ENCODE results near the gene SLC22A1.

The SLC22A1 gene

DNA sequence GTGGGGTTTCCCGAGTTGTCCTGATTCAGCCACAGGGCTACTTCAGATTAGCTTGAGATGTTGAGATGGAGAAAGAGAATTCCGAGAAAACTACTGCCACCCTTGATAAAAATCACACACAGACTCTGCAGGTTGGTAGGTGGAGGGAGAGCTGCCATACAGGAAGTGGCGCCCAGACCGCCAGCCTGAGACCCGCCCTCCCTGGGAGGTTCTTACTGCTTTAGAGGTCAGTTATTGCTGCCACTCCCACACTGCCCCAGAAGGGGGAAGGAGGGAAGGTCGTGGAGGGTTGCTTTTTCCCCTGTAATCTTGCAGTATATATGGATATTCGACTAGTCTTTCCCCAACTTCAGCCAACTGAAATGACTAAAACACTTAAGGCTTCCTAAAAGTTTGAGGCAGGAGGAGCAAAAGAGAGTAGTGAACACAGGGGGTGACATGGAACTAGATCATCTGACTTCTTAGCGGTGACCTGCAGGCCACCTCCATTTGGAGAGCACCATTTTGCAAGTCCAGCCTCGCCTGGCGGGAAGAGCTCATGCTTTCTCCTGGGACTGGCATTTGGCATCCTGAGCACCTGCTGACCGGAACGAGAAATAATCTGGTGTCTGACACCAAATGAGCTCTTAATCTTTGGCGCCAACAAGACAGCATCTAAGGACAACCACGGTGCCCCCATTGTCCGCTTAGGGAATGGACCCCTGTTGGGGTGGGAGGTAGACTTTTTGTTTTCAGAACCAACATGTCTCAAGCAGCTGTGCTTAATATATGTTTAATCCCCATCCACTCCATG is 35.7 kb upstream of the SLC22A1 start:
- Histone ChIP-seq H3K9ac (no peak overlapping the region), H3K79me2 (ENCODE audit: insufficient read depth, low read depth) (no peaks in the 10 kb centered on the region), H3K4me3 (IDR thresholded peaks at IDR 0.05; ENCODE audit: insufficient read depth, low read depth, low read length) (no peak overlapping the region), H2AFZ (ENCODE audit: low read depth) (no peak overlapping the region), H3K4me2 (no peak overlapping the region), H3K4me1 (ENCODE audit: low read depth, poor library complexity, severe bottlenecking) (peaks cover 10% of the 10 kb centered on the region), H3K27me3 (ENCODE audit: insufficient read depth, low read depth) (no peaks in the 10 kb centered on the region), H4K20me1 (ENCODE audit: insufficient read depth) (no peaks in the 10 kb centered on the region), H3K27ac (no peak overlapping the region), H3K36me3 (ENCODE audit: insufficient read depth) (peaks cover 9% of the 10 kb centered on the region; the same call in 1 of the 2 replicates)
- TF ChIP-seq, protein P1, sequence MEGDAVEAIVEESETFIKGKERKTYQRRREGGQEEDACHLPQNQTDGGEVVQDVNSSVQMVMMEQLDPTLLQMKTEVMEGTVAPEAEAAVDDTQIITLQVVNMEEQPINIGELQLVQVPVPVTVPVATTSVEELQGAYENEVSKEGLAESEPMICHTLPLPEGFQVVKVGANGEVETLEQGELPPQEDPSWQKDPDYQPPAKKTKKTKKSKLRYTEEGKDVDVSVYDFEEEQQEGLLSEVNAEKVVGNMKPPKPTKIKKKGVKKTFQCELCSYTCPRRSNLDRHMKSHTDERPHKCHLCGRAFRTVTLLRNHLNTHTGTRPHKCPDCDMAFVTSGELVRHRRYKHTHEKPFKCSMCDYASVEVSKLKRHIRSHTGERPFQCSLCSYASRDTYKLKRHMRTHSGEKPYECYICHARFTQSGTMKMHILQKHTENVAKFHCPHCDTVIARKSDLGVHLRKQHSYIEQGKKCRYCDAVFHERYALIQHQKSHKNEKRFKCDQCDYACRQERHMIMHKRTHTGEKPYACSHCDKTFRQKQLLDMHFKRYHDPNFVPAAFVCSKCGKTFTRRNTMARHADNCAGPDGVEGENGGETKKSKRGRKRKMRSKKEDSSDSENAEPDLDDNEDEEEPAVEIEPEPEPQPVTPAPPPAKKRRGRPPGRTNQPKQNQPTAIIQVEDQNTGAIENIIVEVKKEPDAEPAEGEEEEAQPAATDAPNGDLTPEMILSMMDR (conservative IDR thresholded peaks at IDR 0.05; ENCODE audit: low read depth, low read length) = no peak

DNA sequence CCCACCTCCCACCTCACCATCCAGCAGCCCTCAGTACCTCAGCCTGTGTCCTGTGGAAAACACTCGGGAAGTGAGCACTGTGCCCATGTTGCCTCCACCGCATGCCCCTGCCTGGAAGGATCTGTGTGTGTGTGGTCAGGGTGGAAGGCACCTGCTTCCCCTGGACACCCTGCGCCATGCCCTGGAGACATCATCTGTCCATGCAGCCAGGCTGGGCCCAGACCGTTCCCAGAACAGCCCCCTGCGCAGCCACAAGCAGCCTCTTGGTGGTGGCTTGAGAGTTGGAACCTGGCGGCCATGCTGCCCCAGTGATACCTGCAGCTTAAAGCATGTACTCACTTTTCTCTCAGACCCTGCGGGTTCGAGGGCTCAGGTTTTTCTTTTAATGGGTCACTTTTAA is 34.9 kb upstream of the SLC22A1 start:
- TF ChIP-seq, protein P1 (conservative IDR thresholded peaks at IDR 0.05; ENCODE audit: low read depth, low read length) = no peak
- Histone ChIP-seq H3K4me1 (ENCODE audit: low read depth, poor library complexity, severe bottlenecking) (peaks cover 10% of the 10 kb centered on the region), H4K20me1 (ENCODE audit: insufficient read depth) (no peaks in the 10 kb centered on the region), H3K36me3 (ENCODE audit: insufficient read depth) (peaks cover 9% of the 10 kb centered on the region; the same call in 1 of the 2 replicates), H2AFZ (ENCODE audit: low read depth) (no peak overlapping the region), H3K27ac (no peak overlapping the region), H3K27me3 (ENCODE audit: insufficient read depth, low read depth) (no peaks in the 10 kb centered on the region), H3K4me2 (no peak overlapping the region), H3K79me2 (ENCODE audit: insufficient read depth, low read depth) (no peaks in the 10 kb centered on the region), H3K9ac (no peak overlapping the region), H3K4me3 (IDR thresholded peaks at IDR 0.05; ENCODE audit: insufficient read depth, low read depth, low read length) (no peak overlapping the region)

DNA sequence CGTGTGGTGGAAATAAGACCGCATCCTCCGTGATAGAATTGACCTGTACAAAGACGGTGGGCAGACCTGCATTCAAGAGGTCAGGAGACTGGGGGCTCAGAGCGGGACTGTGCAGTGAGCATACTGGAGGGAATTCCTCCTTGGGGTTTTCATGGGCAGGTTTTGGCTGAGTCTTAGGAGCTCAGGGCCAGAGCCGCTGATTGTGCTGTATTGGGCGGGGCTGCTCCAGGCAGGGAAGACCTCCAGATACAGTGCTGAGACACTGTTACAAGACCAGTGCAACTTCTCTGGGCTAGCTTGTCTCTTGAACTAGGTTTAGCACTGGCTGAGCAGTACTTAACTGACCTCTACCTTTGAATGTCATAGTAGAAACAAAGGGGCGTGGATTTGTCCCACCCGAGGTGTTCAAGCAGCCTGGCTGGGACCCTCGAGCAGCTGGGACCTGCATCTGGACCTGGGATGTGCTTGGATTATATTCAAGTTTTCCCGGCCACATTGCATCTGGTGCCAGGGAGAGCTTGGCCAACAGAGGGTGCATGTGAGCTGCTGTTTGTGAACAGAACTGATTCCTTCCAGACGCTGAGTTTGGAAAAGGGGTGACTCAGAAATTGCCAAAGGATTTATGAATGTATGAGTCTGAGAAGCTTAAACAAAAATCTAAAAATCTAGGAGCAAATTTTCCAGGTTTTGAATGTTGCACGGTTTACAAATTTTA is 33.4 kb upstream of the SLC22A1 start:
- no peak overlapping the region for H2AFZ ChIP-seq (ENCODE audit: low read depth)
- H3K4me2 ChIP-seq = no peak overlapping the region
- TF ChIP-seq, protein P1 (conservative IDR thresholded peaks at IDR 0.05; ENCODE audit: low read depth, low read length) = peak; percentile 45
- no peak overlapping the region for H3K9ac ChIP-seq
- no peak overlapping the region for H3K27ac ChIP-seq
- H3K36me3 ChIP-seq (ENCODE audit: insufficient read depth) = peaks cover 9% of the 10 kb centered on the region; the same call in 1 of the 2 replicates
- H3K4me3 ChIP-seq (IDR thresholded peaks at IDR 0.05; ENCODE audit: insufficient read depth, low read depth, low read length) = no peak overlapping the region
- no peaks in the 10 kb centered on the region for H3K27me3 ChIP-seq (ENCODE audit: insufficient read depth, low read depth)
- H4K20me1 ChIP-seq (ENCODE audit: insufficient read depth) = no peaks in the 10 kb centered on the region
- peaks cover 10% of the 10 kb centered on the region for H3K4me1 ChIP-seq (ENCODE audit: low read depth, poor library complexity, severe bottlenecking)
- no peaks in the 10 kb centered on the region for H3K79me2 ChIP-seq (ENCODE audit: insufficient read depth, low read depth)

DNA sequence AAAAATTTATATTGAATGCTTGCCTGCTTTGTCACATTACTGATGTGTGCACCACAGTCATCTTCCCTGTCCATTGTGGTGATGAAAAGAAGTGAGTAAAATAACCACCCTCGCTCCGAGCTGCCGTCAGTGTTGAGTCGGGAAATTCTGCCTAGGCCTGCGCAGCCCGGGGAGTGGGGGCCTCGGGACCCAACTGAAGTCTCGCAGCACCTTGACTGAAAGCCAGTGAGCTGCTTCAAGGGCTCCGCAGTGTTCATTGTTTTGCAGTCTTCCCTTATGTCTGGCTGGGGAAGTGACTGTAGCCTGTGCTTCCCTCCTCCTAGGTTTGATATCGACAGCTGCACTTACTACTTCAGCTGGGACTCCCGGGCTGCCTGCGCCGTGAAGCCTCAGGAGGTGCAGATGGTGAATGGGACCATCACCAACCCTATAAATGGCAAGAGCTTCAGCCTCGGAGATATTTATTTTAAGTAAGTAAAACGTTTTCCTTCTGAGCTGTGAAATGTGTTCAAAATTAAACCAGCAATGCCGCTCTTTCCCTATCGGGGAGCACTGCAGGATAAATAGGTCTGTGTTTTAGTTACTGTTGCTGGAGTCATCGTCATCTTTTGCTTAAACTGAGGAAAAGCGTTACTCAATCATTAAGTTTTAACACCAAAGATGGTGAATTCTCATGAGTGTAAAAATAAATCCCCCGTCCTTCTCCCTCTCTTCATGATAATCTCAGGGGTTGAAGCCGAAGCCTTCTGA is 32.7 kb upstream of the SLC22A1 start:
- H3K27ac ChIP-seq = no peak overlapping the region
- TF ChIP-seq, protein P1 (conservative IDR thresholded peaks at IDR 0.05; ENCODE audit: low read depth, low read length) = no peak

More for the DNA sequence above, 32.7 kb upstream of the SLC22A1 start:
- H3K9ac ChIP-seq = no peak overlapping the region
- no peak overlapping the region for H3K4me3 ChIP-seq (IDR thresholded peaks at IDR 0.05; ENCODE audit: insufficient read depth, low read depth, low read length)
- peaks cover 10% of the 10 kb centered on the region for H3K4me1 ChIP-seq (ENCODE audit: low read depth, poor library complexity, severe bottlenecking)
- H4K20me1 ChIP-seq (ENCODE audit: insufficient read depth) = no peaks in the 10 kb centered on the region
- no peaks in the 10 kb centered on the region for H3K79me2 ChIP-seq (ENCODE audit: insufficient read depth, low read depth)
- H3K4me2 ChIP-seq = no peak overlapping the region
- no peaks in the 10 kb centered on the region for H3K27me3 ChIP-seq (ENCODE audit: insufficient read depth, low read depth)
- H3K36me3 ChIP-seq (ENCODE audit: insufficient read depth) = peaks cover 9% of the 10 kb centered on the region; the same call in 1 of the 2 replicates
- no peak overlapping the region for H2AFZ ChIP-seq (ENCODE audit: low read depth)
